GM19351 (cell line): ENCODE results near the gene RNF125.
"Not testable (repeated sequence)": the region's sequence is repeated elsewhere in the genome, so short reads cannot be mapped to it uniquely, and the experiment has no call there.

ENCODE experiments used
- ATAC-seq: cut with Tn5 transposase; IDR thresholded peaks from one replicate; pipeline ENCODE4 v1.9.1; 2021; ENCODE audit warnings: mild to moderate bottlenecking, moderate library complexity; ENCODE audit not compliant: unreplicated experiment

Gene RNF125

DNA sequence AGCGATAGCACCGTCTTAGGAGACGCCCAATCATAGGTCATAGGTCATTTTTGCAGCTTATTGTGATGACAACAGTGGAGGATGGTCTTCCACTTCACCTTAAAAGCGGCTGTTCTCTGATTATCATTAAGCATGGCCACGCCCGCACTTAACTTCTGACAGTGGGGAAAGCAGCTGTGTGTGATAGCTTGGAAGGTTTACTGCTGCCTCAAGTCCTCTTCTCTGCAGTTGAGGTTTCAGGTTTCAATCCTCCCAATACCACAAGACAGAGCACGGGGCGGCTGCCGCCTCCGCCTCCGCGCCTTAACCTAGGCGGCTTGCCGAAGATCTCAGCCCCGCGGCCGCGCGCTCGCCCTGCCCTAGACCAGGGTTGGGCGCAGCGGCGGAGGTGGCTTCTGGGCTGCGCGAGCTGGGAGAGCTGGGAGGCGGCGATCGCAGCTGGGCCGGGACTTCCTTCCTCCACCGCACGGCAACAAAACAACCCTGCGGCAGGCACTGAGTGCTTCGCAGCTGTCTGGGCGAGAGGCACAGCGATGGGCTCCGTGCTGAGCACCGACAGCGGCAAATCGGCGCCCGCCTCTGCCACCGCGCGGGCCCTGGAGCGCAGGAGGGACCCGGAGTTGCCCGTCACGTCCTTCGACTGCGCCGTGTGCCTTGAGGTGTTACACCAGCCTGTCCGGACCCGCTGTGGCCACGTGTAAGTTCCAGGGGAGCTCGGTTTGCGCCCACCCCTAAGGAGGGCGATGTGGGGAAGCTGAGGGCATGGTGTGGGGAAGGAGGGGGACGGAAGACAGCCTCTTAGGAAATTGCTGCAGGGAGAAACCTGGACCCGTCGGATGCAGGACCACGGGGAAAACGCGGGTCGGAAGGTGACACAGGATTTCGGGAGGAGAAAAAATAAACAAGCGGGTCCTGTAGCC lies at the start of gene RNF125:
Gene RNF125, plus strand, starts transcription at position 495 of the 920 bp plus-strand sequence. Its CDS starts 39 bp downstream, at position 534.
- ATAC-seq: peak; percentile 87

DNA sequence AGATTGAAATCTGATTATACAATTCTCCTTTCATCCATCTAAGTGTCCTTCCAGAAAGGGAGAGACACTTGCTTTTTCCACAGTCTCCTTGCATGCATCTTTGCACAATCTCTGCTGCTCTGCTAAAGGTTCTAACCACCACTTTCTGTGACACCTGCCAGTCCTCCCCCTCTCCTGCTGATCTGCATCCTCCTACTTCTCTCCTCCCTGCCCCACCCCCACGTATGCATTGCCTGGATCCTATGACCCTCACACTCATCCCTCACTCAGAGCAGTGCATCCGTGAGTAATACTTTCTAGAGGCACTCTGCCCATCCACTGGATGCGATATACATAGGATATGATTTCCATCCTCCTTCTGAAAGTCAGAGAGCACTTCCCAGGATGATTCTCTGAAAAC lies 48.0 kb upstream of the RNF125 start:
- no peak for ATAC-seq

DNA sequence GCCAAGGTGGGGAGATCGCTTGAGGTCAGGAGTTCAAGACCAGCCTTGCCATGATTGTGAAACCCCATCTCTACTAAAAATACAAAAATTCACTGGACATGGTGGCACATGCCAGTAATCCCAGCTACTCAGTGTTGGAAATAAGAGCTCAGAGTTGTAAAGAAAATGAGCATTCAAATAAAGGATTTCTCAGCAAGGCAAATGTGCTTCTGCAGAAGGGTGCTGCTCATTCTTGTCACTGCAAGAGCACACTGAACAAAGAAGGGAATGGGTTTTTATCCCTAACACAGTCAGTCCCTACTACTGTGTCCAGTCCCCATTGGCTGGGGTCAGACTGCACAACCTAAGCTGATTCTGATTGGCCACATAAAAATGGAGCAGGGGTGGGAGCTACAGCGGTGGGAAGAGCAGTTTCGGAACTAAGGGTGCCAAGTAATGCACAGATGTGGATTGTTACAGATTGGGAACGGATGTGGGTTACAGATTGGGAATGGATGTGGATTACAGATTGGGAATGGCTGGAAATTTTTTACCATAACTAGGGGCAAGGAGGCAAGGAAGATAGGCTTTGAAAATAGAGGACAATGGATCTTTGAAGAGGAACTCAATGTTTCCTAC lies 44.6 kb upstream of the RNF125 start:
- no peak for ATAC-seq

DNA sequence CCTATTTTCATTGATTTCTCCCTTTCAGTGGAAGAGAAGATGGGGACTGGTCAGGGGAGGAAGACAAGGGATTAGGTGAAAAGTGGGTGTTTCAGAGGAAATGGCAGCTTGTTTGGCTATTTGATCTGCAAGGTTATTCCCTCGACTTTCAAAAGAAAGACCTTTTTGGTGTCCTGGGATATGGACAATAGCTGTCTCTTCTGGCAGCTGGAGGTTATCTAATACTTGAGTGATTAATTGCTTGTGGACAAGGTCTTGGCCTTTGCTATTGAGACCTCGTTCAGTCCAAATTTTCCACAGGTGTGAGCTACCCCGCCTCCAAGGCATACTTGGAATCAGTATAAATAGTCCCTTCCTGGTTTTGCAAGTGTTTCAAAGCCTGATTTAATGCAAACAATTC lies 42.4 kb upstream of the RNF125 start:
- ATAC-seq: no peak

DNA sequence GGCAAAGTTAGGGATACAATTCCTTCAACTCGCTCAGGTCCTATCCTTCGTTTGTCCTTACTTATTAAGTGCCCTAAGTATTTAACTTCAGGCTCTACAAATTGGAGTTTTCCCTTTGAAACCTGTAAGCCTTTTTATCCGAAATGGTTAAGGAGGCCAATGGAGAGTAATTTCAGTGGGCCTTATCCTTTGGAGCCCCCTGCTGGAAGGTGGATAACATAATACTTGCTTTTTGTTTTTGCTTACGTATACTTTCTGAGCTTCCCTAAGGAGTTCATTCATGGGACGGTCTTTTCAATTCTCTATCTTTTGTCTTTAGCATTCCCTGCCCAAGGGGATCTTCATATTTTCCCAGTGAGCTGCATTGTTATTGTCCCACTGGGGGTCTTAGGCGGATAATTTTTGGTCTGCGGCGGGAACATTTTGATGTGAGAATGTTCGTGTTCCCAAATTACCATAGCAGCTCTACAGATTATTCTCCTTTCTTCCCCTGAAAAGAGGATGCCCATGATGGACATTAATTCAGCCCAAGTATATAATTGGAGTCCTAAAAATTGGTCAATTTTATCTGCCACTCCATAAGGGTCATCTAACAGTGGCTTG lies 41.3 kb upstream of the RNF125 start:
- ATAC-seq: no peak

DNA sequence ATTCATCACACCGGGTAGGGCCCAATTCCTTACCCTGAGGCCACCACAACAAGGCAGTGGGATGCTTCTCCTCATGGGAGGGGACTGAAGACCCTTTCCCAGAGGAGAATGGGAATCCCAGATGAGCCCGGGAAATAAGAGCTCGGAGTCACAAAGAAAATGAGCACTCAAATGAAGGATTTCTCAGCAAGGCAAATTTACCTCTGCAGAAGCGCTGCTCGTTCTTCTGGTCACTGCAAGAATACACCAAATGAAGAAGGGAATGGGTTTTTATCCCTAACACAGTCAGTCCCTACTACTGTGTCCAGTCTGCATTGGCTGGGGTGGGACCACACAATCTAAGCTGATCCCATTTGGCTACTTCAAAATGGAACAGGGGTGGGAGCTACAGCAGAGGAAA lies 40.0 kb upstream of the RNF125 start:
- ATAC-seq: no peak

DNA sequence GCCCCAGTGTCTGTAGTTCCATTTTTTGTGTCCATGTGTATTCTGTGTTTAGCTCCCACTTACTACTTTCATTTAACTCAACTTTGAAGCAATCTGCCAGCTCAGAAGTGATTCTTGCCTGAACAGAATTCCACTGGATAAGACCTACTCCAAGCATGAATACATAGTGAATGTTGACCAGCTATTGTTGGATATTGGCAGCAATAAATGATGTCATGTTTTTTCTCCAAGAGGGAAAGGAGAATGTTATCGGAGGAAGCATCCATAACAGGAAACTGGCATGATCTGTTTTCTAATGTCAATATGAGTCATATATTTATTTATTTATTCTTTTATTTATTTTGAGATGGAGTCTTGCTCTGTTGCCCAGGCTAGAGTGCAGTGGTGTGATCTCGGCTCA lies 38.9 kb upstream of the RNF125 start:
- ATAC-seq: no peak

DNA sequence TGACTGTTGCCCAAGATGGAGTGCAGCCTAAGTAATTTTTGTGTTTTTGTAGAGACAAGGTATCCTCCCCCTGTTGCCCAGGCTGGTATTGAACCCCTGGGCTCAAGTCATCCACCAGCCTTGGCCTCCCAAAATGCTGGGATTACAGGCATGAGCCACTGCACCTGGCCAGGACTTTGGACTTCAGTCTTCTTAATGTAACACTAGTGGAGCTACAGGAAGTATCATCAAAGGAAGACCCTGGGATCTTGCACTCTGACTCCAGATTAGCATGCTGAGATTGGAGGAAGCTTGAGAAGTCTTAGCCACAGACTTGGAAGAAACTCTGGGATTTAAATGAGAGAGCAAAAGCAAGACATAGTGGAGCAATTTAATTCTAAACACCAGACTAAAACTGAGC lies 37.8 kb upstream of the RNF125 start:
- ATAC-seq: no peak

DNA sequence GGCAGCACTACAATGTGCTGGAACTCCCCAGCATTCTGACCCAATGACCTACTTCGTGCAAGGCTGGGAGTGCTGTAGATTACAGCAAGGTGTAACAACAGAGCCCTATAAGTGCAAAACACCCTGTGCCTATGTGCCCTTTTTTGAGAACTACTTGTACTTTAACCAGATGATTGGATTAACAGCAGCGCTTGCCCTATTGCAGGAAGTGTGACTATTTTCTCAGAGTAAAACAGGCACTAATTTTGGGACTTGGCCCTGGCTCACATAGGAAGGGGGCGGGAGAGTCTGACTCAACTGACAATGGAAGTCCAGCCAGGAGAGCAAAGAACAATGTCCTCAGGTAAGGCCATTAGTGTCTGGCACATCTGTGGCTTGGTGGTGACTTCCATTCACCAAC lies 35.6 kb upstream of the RNF125 start:
- ATAC-seq: no peak

DNA sequence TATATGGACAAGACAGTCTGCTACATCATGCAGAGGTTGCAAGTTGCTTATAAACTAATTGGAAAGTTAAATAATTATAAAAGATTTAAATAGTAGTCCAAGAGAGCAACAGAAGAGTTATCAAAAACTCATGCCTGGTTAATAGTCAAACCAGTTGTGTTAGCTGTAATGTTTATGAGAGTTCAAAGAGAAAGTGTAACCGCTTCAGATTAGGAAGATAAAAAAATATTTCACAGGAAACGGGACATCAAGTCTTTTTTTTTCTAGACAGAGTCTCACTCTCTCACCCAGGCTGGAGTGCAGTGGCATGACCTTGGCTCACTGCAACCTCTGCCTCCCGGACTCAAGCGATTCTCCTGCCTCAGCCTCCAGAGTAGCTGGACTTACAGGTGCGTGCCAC lies 34.6 kb upstream of the RNF125 start:
- no peak for ATAC-seq

DNA sequence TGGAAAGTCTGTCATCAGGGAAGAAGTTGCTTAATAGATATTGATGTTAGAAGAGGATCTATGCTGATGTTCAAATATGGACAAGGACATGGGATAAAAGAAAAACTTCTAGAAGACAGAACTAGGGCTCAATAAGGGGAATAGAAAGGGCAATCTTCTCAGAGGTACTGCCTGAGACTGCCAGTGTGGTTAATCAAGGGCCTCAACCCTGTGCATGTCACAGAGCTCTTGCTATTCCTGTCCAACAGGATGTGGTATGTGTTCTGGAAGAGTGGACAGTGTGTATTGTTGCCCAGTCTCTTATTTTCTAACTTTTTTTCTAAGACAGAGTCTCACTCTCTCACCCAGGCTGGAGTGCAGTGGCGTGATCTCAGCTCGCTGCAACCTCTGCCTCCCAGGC lies 27.8 kb upstream of the RNF125 start:
- ATAC-seq: peak; percentile 100

DNA sequence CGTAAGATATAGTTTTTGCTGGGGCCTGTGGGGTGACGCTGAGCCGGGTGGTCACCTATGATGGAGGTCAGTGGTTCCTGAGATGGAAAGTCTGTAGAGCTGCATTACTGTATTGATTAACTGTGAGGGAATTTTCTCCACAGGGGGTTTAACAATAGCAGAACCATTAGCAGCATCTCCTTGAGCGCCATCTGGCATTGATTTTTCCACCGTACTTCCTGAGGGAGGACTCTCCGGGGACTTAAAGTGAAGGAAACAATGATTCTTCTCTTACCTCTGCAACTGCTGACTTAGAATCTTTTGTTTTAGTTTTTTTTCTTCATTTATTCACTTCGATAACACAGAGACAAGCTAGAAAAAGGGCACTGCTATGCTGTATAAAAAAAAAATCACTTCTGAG lies 22.6 kb upstream of the RNF125 start:
- no peak for ATAC-seq

DNA sequence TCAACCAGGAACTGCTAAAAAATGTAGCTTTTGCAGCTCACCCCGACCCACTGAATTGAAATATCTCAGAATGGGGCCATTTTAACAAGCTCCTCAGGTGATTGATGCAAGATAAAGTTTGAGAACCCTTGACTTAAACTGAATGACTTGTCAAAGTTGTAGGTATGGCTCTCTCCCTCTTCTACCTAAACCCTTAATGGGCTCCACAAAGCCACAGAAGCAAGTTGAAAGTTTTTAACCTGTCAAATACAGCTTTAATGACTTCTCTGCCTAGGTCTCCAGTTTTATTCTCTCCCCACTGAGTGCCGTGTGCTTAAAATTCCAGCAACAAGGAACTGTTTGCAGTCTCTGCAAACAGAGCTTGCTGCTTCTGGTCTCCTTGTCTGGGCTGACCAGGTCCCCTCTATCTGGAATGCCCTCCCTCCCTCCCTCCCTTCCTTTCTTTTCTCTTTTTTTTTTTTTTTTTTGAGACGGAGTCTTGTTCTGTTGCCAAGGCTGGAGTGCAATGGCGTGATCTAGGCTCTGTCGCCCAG lies 19.7 kb upstream of the RNF125 start:
- ATAC-seq: no peak

DNA sequence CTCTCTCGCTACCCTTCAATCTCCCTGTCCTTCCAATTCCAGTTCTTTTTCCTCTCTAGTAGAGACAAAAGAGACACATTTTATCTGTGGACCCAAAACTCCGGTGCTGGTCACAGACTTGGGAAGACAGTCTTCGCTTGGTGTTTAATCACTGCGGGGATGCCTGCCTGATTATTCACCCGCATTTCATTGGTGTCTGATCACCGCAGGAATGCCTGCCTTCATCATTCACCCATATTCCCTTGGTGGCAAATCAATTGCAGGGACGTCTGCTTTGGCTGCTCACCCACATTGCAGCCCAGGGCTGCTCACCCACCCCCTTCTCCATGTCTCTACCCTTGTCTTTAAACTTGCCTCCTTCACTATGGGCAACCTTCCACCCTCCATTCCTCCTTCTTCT lies 17.5 kb upstream of the RNF125 start:
- ATAC-seq: not testable (repeated sequence)

DNA sequence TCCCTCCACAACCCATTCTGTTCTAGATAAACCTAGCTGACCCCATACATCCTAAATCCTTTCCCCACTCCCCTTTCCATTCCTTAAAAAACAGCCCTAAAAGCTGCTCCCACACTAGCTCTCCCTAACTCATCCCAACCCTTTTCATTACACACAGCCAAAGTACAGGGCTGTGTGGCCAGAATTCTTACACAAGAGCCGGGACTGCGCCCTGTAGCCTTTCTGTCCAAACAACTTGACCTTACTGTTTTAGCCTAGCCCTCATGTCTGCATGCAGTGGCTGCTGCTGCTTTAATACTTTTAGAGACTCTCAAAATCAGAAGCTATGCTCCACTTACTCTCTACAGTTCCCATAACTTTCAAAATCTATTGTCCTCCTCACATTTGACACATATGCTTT lies 14.8 kb upstream of the RNF125 start:
- not testable (repeated sequence) for ATAC-seq

DNA sequence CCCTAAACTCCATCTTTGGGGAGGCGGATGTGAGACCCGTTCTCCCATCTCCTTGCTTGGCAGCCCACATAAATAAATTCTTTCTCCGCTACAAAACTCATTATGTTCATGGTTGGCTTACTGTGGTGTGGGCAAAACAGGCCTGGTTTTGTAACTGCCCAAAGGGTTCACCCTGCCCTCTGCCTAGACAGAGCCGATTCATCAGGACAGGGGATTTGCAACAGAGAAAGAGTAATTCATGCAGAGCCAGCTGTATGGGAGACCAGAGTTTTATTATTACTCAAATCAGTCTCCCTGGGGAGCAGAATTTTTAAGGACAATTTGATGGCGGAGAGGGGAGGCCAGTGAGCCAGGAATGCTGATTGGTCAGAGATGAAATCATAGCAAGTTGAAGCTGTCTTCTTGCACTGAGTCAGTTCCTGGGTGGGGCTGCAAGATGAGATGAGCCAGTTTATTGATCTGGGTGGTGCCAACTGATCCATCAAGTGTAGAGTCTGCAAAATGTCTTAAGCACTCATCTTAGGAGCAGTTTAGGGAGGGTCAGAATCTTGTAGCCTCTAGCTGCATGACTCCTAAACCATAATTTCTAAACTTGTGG lies 8.4 kb upstream of the RNF125 start:
- ATAC-seq: no peak

DNA sequence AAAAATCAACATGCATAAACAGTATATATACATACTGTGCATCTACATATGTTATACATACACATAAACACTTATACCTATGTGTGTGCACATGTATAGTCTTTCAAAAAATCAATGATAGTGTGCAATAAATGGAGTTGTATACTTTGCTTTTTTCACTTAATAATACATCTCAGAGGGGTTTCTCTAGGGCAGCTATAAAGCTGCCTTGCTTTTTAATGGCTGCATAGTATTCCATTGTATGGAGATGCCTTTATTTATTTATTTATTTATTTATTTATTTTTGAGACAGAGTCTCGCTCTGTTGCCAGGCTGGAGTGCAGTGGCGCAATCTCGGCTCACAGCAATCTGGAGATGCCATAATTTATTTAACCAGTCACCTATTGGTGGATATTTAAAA lies 7.4 kb upstream of the RNF125 start:
- ATAC-seq: no peak

DNA sequence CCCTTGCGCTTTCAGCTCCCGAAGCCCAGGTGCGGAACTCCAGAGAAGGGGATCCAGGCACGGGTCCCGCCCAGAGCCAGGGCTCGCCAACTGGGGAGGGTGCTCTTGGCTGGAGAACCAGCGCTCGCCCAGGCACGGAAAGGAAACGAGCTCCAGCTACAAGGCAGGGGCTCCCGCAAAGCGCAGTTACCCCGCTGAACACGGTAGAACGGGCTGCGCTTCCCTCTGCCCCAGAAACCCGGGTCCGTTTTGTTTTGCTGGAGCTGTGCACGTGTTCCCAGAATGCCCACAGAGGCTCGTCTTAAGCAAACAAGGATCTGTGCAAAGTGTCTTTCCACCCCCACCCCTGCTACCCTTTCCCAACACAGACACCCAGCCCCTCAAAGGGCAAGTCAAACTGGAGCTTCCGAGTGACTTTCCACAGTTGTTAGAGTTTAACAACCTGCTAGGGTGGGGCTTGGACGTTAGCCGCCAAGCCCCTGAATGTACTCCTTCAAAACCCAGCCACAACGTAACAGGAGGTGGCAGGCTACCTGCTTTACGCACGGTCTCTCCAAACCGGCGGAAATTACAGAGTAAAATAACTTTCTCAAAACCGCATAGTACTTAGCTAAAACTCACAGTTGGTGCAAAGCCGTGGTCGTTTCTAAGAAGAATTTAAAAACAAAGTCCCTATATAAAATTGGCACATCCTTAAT lies 775 bp downstream of the RNF125 start:
- ATAC-seq: peak; percentile 18

DNA sequence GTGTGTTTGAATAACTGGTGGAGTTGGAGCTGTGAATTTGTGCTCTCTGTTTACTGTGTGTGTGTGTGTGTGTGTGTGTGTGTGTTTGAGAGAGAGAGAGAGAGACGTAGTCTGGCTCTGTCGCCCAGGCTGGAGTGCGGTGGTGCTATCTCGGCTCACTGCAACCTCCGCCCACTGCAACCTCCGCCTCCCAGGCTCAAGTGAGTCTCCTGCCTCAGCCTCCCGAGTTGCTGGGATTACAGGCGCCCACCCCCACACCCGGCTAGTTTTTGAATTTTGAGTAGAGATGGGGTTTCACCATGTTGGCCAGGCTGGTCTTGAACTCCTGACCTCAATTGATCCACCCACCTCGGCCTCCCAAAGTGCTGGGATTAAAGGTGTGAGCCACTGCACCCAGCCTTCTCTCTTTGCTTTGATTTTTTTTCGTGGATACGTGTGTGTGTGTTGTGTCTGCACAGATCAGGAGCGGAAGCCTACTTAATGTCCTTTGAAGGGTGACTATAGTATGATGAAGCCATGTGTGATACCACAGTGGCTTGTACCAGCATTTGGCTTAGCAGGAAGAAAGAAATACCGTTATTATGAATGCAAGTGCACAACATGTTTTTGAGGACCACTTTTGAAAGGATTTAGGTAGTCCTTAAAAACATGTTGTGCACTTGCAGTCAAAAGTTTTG lies 1.5 kb downstream of the RNF125 start:
- not testable (repeated sequence) for ATAC-seq
